GM21737 (cell line): ENCODE results near the gene DNER.
"Not testable (repeated sequence)": the region's sequence is repeated elsewhere in the genome, so short reads cannot be mapped to it uniquely, and the experiment has no call there.

Experiments used
- ATAC-seq: cut with Tn5 transposase; IDR thresholded peaks from one replicate; pipeline ENCODE4 v1.9.1; 2021; ENCODE audit warnings: mild to moderate bottlenecking, moderate library complexity; ENCODE audit not compliant: unreplicated experiment

The DNER gene

DNA sequence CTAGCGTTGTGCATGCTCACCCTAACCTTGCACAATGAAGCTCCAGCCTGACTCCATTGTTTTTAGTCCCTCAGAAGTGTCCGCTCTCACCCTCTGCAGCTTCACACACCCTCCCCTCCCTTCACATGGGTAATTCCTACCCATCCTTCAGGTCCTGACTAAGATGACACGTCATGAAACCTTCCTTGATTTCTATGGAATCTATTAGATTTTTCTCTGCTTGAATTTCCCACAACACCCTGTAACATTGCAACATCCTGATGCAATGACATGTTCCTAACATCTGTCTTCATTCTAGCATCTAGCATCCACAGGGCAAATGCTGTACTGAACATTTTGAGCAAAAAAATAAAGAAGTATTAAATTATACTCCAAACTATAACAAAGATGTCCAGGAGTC, 366.2 kb downstream of the DNER start:
- ATAC-seq = no peak

- ATAC-seq = no peak
Measured at GRCh38 chr2:229346816-229347540, 367.4 kb downstream of the DNER start.

GRCh38 chr2:229344955-229345354, 369.4 kb downstream of the DNER start:
- no peak for ATAC-seq

DNA sequence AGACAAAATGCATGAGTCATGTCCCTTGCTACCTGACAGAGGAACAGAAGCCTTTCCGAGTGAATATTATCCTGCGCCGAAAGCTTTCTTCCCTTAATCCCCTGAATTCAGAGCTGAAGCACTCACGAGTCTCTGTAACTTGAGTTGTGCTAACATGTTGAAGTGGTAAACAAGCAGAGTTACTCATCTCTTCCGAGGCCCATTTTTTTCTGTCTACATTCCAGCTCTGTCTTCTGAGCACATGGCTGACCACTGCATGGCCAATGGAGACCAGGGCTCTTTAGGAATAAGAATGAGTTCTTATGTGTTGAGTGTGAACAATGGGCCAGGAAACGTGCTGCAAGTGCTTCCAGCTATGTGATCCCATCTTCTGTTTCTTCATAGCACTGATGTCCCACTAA, 370.2 kb downstream of the DNER start:
- no peak for ATAC-seq

DNA sequence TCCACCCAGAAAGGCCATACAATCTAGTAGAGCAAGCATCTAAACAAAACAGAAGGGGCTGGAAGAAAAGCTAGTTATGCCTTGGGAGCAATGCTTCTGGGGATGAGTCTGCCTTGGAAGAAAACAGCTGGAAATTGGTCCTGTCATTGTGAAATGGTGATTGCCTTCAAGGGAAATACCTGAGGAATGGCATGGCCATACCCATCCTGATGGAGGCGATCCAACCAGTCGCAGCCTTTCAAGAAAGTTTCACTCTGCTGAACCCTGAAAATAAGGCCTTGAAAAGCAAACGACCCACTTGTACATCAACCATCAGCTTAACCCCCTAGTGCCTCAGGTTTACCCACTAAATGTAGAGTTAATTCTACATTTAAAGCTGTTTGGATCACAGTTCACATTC, 370.7 kb downstream of the DNER start:
- ATAC-seq = no peak

- no peak for ATAC-seq
Measured at GRCh38 chr2:229342376-229342775, 372.0 kb downstream of the DNER start.

- ATAC-seq = no peak
Measured at GRCh38 chr2:229340086-229340760, 374.1 kb downstream of the DNER start.

GRCh38 chr2:229339618-229340017, 374.7 kb downstream of the DNER start:
- ATAC-seq = no peak

- not testable (repeated sequence) for ATAC-seq
Measured at GRCh38 chr2:229339171-229339570, 375.2 kb downstream of the DNER start.

DNA sequence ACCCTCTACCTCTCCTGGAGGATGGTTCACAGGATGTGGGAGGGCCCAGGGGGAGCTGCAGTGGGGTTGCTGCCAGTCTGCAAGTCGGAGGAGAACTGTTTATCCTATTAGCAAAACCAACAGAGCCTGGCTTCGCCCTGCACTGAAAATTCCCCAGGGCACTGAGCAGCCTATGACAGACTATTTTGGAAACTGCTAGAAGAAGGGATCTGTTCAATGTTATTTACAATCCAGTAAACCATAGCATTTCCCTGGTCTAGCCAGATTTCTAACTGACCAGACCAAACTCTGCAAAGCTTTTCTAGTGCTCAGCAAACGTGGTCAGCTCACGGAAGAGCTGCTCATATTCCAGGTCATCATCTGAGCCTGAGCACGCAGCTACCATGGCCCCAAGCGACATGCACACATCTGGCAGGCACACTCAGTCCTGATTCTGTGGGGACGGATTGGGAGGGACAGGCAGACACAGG, 378.4 kb downstream of the DNER start:
- no peak for ATAC-seq

DNA sequence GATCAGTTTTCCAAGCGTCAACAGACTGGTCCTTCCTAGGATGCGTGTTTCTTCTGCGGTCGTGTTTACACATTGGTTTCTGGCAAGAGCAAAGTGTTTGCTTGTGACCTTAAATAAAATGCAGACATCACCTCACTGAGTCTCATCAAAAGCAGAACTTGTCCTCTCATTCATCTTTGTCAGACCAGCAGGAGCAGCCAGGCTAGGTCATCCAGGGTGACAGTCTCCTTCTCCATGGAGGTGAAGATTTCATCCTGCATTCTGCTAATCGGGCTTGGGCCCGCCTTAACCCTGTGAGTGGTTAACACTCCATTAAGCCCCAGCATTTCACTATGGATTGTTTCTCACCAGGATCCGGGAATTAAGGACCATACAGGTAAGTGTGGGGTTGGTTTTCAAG, 379.0 kb downstream of the DNER start:
- no peak for ATAC-seq

- no peak for ATAC-seq
Measured at GRCh38 chr2:229330952-229331351, 383.4 kb downstream of the DNER start.

DNA sequence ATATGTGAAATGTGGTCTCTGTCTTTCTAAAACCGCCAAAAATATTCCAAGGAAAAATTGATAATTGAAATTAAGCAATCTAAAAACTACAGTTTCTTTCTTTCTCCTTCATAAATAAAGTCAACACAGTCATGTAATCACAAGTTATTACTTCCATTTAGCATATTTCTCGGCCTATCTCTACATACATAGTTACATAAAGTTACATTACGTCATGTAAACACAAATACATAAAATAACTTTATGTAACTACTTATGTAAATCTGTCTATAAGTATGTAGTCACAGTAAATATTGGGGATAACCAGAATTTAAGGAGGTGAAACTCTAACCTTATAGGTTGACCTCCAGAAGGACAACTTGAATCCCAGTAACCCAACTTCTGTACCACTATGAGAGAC, 394.8 kb downstream of the DNER start:
- no peak for ATAC-seq

DNA sequence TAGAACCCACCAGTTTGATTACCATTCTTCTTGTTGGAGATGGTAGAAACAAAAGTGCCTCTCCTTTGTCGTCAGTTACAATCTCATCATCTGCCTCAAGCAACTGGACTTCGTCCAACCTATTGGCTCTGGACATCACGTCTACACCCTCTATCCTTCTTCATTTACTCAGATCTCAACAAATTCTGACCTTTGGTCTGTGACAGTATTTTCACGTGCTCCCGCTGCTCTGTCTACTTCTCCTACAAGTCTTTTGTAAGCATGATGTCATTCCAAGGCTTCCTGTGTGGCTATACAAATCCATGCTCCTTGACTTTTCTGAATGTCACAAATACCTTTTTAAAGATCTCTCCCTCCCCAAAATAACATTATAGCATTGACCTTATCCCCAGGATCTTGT, 400.2 kb downstream of the DNER start:
- no peak for ATAC-seq

DNA sequence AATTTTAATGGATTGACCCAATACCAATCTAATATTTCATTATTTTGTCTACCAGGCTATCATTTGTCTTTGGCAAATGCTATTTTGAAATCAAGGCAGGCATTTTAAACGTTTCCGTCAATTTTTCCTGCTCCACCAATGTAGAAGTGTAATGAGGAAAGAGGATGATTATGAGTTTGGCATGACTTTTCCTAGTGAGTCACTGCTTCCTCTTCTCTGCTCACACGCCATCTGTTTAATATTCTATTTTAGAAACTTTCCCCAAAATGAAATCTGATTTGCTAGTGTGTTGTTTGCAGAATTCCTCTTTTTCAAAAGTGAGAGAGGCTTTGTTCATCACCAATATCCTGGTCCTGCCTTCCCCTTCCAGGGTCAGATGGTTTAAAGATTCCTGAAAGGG, 400.8 kb downstream of the DNER start:
- no peak for ATAC-seq
